Spleen (tissue), 7 donors: ENCODE measurements around the gene RPTN.

Source experiments
- CTCF ChIP-seq, 11 experiments: fragments of 200-600 bp in 7 of 11; fragments of 450-650 bp in 4 of 11; sonication (generic) in 4 of 11; IDR thresholded peaks in 8 of 11; conservative IDR thresholded peaks in 3 of 11; 1 replicate in 7 of 11; 2 replicates in 4 of 11; pipeline versions ENCODE4 v1.4.0 to v1.8.0; 2016 to 2021; ENCODE audit warnings: antibody characterized with exemption in 11 of 11, inconsistent platforms in 4 of 11, mild to moderate bottlenecking in 1 of 11
- POLR2A ChIP-seq, 3 donors: fragments of 450-650 bp; IDR thresholded peaks; one replicate each; pipeline ENCODE4 v1.5.1; 2017; ENCODE audit warnings: antibody characterized with exemption in 3 of 3, mild to moderate bottlenecking in 1 of 3
- donor health status: DM: no; HTN: no; CAD: no; lungs with moderate emphysema.
- donor health status: DM: no; HTN: no; CAD: no.
- donor health status: DM: no; HTN: no; CAD: no.

DNA sequence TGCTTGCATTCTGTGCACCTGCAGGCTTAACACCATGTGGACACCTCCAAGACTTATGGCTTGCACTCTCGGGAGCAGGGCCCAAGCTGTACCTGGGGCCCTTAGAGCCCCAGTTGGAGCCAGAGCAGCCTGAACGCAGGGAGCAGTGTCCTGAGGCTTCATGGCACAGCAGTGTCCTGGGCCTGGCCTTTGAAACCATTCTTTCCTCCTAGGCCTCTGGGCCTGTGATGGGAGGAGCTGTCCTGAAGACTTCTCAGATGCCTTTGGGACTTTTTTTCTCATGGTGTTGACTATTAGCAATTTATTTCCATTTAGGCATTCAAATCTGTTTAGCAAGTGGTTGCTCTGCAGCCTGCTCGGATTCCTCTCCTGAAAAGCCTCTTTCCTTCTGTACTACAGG lies 11.0 kb downstream of the RPTN start:
- TF ChIP-seq CTCF (IDR thresholded peaks at IDR 0.05 in 8 of 11, conservative IDR thresholded peaks at IDR 0.05 in 3 of 11), result no peak
- no peak for TF ChIP-seq POLR2A (IDR thresholded peaks at IDR 0.05)
